Stimulated activated CD8-positive, alpha-beta memory T cell treated with anti-CD3 and anti-CD28 coated beads, Interleukin-4, amount 100 ng/mL, for 1 hour (primary cell): ENCODE data around the gene ARHGEF10L.

Source experiments
- DNase-seq, 2 donors: peaks; one replicate each; pipeline ENCODE4 v3.0.0-alpha.2; 2020; ENCODE audit warnings: low read depth in 2 of 2, low spot score in 1 of 2

The ARHGEF10L gene

GRCh38 chr1:17631410-17631809, 91.9 kb downstream of the ARHGEF10L start:
- DNase-seq: no peak

GRCh38 chr1:17632106-17632505, 92.6 kb downstream of the ARHGEF10L start:
- DNase-seq: no peak

GRCh38 chr1:17632541-17633184, 93.2 kb downstream of the ARHGEF10L start:
- no peak for DNase-seq

GRCh38 chr1:17633654-17634053, 94.2 kb downstream of the ARHGEF10L start:
- no peak for DNase-seq

GRCh38 chr1:17635276-17635675, 95.8 kb downstream of the ARHGEF10L start:
- DNase-seq: no peak

- DNase-seq: no peak
These were observed 96.3 kb downstream of the ARHGEF10L start for GRCh38 chr1:17635811-17636210.

- no peak for DNase-seq
These were observed 97.1 kb downstream of the ARHGEF10L start for GRCh38 chr1:17636612-17637011.

GRCh38 chr1:17637055-17637454, 97.6 kb downstream of the ARHGEF10L start:
- DNase-seq: no peak

GRCh38 chr1:17639703-17640340, 100.3 kb downstream of the ARHGEF10L start:
- no peak for DNase-seq

GRCh38 chr1:17640393-17640792, 100.9 kb downstream of the ARHGEF10L start:
- no peak for DNase-seq

- DNase-seq: no peak
These were observed 101.5 kb downstream of the ARHGEF10L start for GRCh38 chr1:17640975-17641374.

- DNase-seq: no peak
These were observed 102.7 kb downstream of the ARHGEF10L start for GRCh38 chr1:17642169-17642568.

GRCh38 chr1:17642943-17643342, 103.4 kb downstream of the ARHGEF10L start:
- DNase-seq: no peak

- DNase-seq: no peak
These were observed 104.6 kb downstream of the ARHGEF10L start for GRCh38 chr1:17643861-17644703.

GRCh38 chr1:17645068-17645911, 105.8 kb downstream of the ARHGEF10L start:
- no peak for DNase-seq

- DNase-seq: no peak
These were observed 107.2 kb downstream of the ARHGEF10L start for GRCh38 chr1:17646444-17647280.

GRCh38 chr1:17648457-17649145, 109.1 kb downstream of the ARHGEF10L start:
- DNase-seq: no peak

- DNase-seq: no peak
These were observed 110.0 kb downstream of the ARHGEF10L start for GRCh38 chr1:17649371-17650106.

GRCh38 chr1:17653276-17653675, 113.8 kb downstream of the ARHGEF10L start:
- no peak for DNase-seq
